Jurkat, Clone E6-1 (cell line): Measurements from ENCODE around the gene KIRREL3.
"Not testable (repeated sequence)": the region's sequence is repeated elsewhere in the genome, so short reads cannot be mapped to it uniquely, and the experiment has no call there.

Experiments used
- DNase-seq: peaks from one replicate; pipeline ENCODE4 v3.0.0-alpha.2; 2011; ENCODE audit warnings: low read depth, low spot score
- H3K4me3 ChIP-seq: 2 replicates; pipeline ENCODE4 v1.5.1; 2011; ENCODE audit warnings: mild to moderate bottlenecking, low read length, control low read depth, moderate library complexity

Gene KIRREL3

DNA sequence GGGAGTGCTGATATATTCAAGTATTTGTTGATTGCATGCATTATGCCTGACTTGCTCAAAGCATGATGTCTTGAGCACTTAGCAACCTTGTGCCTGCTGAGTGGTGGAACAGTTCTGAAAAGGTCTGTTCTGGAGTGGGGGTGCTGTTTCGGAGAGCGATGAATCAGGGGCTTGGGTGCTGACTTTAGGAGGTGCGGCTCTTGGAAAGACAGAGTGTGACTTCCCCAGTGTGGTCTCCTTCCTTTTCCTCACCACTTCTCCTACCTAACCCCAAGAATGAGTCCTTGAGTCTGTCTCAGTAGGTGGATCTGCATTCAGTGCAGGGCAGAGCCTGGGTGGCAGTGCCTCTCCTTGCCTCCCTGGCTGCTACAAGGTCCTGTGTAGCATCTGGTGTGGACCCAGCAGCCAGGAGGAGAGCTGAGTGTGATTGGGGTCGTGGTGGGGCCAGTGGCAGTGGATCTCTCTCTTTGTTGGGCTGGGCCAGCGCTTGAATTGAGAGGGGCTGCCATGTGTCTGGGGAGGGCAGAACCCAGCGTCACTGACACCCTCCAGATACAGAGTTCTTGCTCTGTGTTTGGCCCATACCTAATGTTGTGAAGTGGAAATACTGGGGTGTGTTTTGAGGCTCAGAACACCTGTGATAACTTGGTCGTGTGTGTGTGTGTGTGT is 609.1 kb downstream of the KIRREL3 start:
- DNase-seq, result no peak
- no peak overlapping the region for H3K4me3 ChIP-seq

GRCh38 chr11:126390272-126390867 is 610.2 kb downstream of the KIRREL3 start:
- H3K4me3 ChIP-seq, result no peak overlapping the region
- no peak for DNase-seq

- H3K4me3 ChIP-seq, result no peak overlapping the region
- DNase-seq, result no peak
Observed at GRCh38 chr11:126387857-126388256, 612.7 kb downstream of the KIRREL3 start.

- H3K4me3 ChIP-seq, DNase-seq: not testable (repeated sequence)
Observed at GRCh38 chr11:126386729-126387071, 613.9 kb downstream of the KIRREL3 start.

DNA sequence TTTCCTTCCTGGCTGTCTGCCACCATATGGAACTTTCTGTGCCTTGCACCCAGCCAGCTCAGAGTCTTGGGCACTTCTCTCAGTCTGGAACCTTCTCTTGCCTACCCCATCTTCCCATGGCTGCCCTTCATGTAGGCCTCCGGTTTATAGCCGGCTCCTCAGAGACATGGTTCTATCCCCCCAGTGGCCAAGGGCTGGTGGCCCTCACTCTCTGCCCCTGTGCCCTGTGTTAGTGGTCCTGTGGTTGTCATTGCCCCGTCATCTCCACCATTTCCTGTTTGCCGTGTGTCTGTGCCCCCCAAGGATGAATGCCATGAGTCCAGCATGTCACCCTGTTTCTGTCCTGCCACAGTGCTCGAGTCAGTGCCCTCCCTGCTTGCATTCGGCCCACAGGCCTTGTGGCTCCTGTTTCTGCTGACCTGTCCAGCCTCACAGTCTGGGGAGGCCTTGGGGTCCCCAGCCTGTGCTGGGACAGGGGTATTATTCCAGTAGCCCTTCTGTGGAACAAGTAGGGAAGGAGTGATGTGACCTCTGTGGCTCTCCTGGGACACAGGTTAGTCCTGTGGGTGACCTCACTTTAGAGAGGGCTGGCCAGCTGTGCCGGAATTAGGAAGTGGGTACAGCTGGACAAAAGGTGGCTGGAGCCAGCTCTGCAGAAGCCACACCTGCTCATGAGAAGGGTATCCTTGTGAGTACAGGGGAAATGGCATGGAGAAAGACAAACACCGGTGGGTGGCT is 614.4 kb downstream of the KIRREL3 start:
- DNase-seq, result no peak
- no peak overlapping the region for H3K4me3 ChIP-seq

DNA sequence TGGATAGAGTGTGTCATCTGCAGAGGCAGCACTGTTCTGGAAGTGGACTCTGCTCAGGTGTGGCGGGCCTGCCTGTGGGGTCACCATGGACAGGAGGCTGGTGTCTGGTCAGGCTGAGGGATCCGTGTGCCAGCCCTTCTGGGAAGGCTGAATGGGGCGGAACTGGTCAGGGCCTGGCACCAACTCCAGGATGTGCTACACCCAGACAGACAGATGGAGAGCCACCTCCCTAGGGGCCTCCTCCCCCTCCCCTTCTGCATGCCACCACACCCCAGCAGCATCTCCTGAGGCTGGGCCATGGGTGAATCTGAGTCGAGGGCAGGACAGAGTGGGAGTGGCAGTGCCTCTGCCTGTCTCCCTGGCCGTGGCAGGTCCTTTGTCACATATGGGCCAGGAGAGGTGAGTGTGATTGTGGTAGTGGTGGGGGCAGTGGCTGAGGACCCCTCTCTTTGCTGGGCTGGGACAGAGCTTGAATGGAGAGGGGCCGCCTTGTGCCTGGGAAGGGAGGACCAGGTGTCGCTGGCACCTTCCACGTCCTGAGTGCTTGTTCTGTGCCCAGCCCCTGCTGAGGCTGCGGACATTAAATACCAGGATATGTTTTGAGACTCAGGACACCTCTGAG is 616.0 kb downstream of the KIRREL3 start:
- DNase-seq, result no peak
- no peak overlapping the region for H3K4me3 ChIP-seq

- no peak overlapping the region for H3K4me3 ChIP-seq
- DNase-seq, result no peak
Observed at GRCh38 chr11:126383339-126384335, 616.9 kb downstream of the KIRREL3 start.

GRCh38 chr11:126382641-126383040 is 617.9 kb downstream of the KIRREL3 start:
- DNase-seq, H3K4me3 ChIP-seq: not testable (repeated sequence)

- not testable (repeated sequence) for H3K4me3 ChIP-seq, DNase-seq
Observed at GRCh38 chr11:126381960-126382359, 618.6 kb downstream of the KIRREL3 start.

DNA sequence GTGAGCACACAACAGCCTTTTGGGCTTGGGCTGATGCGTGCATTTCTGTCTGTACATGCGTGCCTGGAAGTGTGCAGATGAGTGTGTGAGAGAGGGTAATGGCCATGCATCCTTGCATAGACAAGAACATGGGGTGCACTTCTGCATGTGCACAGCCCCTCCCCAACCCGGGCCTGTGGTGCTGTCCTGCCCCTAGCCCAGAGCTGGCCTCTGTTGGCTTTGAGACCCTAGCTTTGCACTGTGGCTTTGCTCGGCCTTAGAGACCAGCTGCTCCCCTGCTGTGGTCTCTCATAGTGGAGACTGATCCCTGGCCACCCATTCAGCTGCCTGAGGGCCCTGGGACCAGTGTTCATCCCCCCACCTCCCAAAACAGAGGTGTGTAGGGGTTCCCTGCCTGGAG is 619.7 kb downstream of the KIRREL3 start:
- no peak overlapping the region for H3K4me3 ChIP-seq
- DNase-seq, result no peak

- no peak for DNase-seq
- H3K4me3 ChIP-seq, result no peak overlapping the region
Observed at GRCh38 chr11:126378763-126379162, 621.8 kb downstream of the KIRREL3 start.

- no peak for DNase-seq
- H3K4me3 ChIP-seq, result no peak overlapping the region
Observed at GRCh38 chr11:126375726-126376125, 624.8 kb downstream of the KIRREL3 start.

DNA sequence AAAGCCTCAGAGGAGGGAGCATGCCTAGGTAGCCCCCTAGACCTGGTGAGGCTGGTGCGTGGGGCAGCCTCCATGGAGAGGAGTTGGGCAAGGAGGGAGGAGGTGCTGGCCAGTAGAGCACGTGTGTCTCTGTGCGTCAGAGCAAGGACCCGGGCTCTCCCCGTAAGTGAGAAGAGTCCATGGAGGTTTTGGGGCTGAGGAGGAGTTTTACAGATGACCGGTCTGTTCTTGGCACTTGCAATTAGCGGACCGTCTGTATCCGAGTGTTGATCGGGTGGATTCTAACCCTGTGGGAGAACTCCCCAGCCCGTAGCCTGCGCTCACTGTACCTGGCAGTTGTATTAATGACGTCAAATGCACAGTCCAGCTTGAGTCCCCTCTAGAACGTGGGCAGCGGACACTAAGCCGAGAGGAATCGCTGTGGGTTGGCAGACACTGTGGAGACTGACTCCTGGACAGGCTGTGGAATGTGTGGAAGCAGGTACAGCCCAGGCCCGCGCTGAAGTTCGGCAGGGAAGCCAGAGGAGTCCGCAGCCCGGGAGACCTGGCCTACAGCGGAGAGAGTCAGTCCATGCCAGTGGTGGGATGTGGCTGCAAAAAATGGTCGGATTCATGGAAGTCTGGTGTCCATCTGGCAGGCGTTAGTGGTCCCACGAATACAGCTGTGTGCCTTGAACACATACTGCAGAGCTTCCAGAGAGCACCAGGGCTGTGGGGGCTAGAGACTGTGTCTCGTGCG is 625.8 kb downstream of the KIRREL3 start:
- H3K4me3 ChIP-seq, DNase-seq: not testable (repeated sequence)

- DNase-seq, H3K4me3 ChIP-seq: not testable (repeated sequence)
Observed at GRCh38 chr11:126373389-126374066, 627.0 kb downstream of the KIRREL3 start.
